K562 (cell line): ENCODE data around the gene WDR86. TPM values are rescaled to one million over a fixed set of nuclear protein-coding genes. Genes with fewer than 3 reads are reported as not detected.
A peak's percentile ranks its signal among the peaks of the same experiment; 100 is the strongest.

Experiments used
- ATAC-seq: fragments of 200-7000 bp; cut with Tn5 transposase; 3 replicates; pipeline ENCODE4 v1.9.1; 2020; ENCODE audit warnings: moderate library complexity
- BruUV-seq: library from RNA; stranded (reverse); fragments of 400-500 nt; replicated peaks from 2 replicates; lab custom pipeline; 2021; lab: Mats Ljungman, UMichigan
- CTCF ChIA-PET: fragments of 300-600 bp; formaldehyde crosslinking; extraction: SDS; loops from one replicate; lab custom pipeline; 2021; ENCODE audit warnings: low intra/inter-chr PET ratio; lab: Yijun Ruan, JAX
- POLR2A ChIA-PET: fragments of 300-600, 350-650 bp; sonication (Branson Sonifier 250); formaldehyde crosslinking; extraction: SDS; loops from one replicate; lab custom pipeline; 2021; ENCODE audit warnings: antibody characterized with exemption, inconsistent platforms; lab: Yijun Ruan, JAX
- DNase-seq, 4 experiments: peaks; one replicate each; pipeline versions ENCODE4 v3.0.0 to v3.0.0-alpha.2; 2011 to 2018; ENCODE audit warnings: low spot score in 3 of 4, mixed read lengths in 3 of 4; ENCODE audit errors: extremely low read depth in 1 of 4
- FAIRE-seq: peaks from 2 replicates; lab custom pipeline; 2011; peaks lifted over from hg19 to GRCh38; lab: Jason Lieb, UNC
- H2AFZ ChIP-seq: 2 replicates; pipeline ENCODE4 v1.6.0; 2011; ENCODE audit warnings: low read depth, low read length, control low read depth, inconsistent platforms
- H3K27ac ChIP-seq: fragments of 200-600 bp; 3 replicates; pipeline ENCODE4 v1.8.0; 2011; ENCODE audit warnings: low read depth, mild to moderate bottlenecking, control low read depth, inconsistent platforms, low read length, moderate library complexity, mixed read lengths; ENCODE audit errors: extremely low read depth
- H3K27me3 ChIP-seq, 2 experiments: fragments of 300-600 bp in 1 of 2; 2 replicates in 1 of 2; 3 replicates in 1 of 2; pipeline versions ENCODE4 v1.6.0 to v1.8.0; 2011; ENCODE audit warnings: inconsistent platforms in 2 of 2, low read length in 2 of 2, mild to moderate bottlenecking in 1 of 2, mixed read lengths in 1 of 2, moderate library complexity in 1 of 2; ENCODE audit not compliant: control insufficient read depth in 2 of 2, insufficient read depth in 2 of 2
- H3K36me3 ChIP-seq: fragments of 300-600 bp; 3 replicates; pipeline ENCODE4 v1.8.0; 2011; ENCODE audit warnings: mild to moderate bottlenecking, low read length, inconsistent platforms; ENCODE audit not compliant: control insufficient read depth, insufficient read depth
- H3K4me1 ChIP-seq, 2 experiments: fragments of 200-600 bp in 1 of 2; replicated peaks in 1 of 2; 2 replicates in 1 of 2; 3 replicates in 1 of 2; pipeline versions ENCODE4 v1.5.1 to v1.8.0; 2011; ENCODE audit warnings: inconsistent platforms in 2 of 2, low read length in 2 of 2, mild to moderate bottlenecking in 1 of 2, mixed read lengths in 1 of 2, moderate library complexity in 1 of 2; ENCODE audit not compliant: control insufficient read depth in 2 of 2, insufficient read depth in 2 of 2
- H3K4me2 ChIP-seq: 2 replicates; pipeline ENCODE4 v1.6.1; 2011; ENCODE audit warnings: low read length, control low read depth, inconsistent platforms, mixed read lengths; ENCODE audit not compliant: insufficient read depth
- H3K4me3 ChIP-seq: fragments of 200-600 bp; sonication (generic), shearing (Covaris generic); 2 replicates; pipeline ENCODE4 v1.5.1; 2016; ENCODE audit warnings: control low read depth, inconsistent platforms
- H3K79me2 ChIP-seq: fragments of 200-600 bp; 3 replicates; pipeline ENCODE4 v1.8.0; 2011; ENCODE audit warnings: low read length, inconsistent platforms; ENCODE audit not compliant: control insufficient read depth, insufficient read depth
- H3K9ac ChIP-seq, 2 experiments: 2 replicates each; pipeline versions ENCODE4 v1.6.0 to v1.6.1; 2011; ENCODE audit warnings: low read depth in 2 of 2, low read length in 2 of 2, control low read depth in 1 of 2, inconsistent platforms in 1 of 2, mild to moderate bottlenecking in 1 of 2, mixed read lengths in 1 of 2; ENCODE audit not compliant: insufficient read depth in 1 of 2
- H3K9me1 ChIP-seq: one replicate; pipeline ENCODE4 v1.6.0; 2011; ENCODE audit warnings: inconsistent platforms, mild to moderate bottlenecking, low read length, moderate library complexity; ENCODE audit not compliant: control insufficient read depth, insufficient read depth
- H3K9me3 ChIP-seq: replicated peaks from 2 replicates; pipeline ENCODE4 v1.5.1; 2011; ENCODE audit warnings: low read depth, low read length, inconsistent platforms; ENCODE audit not compliant: control insufficient read depth, insufficient read depth
- H4K20me1 ChIP-seq: replicated peaks from 2 replicates; pipeline ENCODE4 v1.6.1; 2011; ENCODE audit warnings: low read length, inconsistent platforms, mixed read lengths; ENCODE audit not compliant: control insufficient read depth, insufficient read depth
- CCNT2 ChIP-seq: IDR thresholded peaks from 2 replicates; pipeline ENCODE4 v1.6.1; 2011; ENCODE audit warnings: borderline replicate concordance, low read depth, mild to moderate bottlenecking, moderate library complexity, mixed read lengths, low read length; ENCODE audit not compliant: insufficient read length; ENCODE audit errors: extremely low read depth
- EHMT2 ChIP-seq: fragments of 450-650 bp; IDR thresholded peaks from 2 replicates; pipeline ENCODE4 v1.6.1; 2018; ENCODE audit warnings: antibody characterized with exemption
- MCM7 ChIP-seq, 2 experiments: fragments of 450-650 bp; IDR thresholded peaks; 2 replicates each; pipeline ENCODE4 v1.6.1; 2016 to 2018
- SAP30 ChIP-seq: fragments of 200-600 bp; sonication (generic); IDR thresholded peaks from 2 replicates; pipeline ENCODE4 v1.6.1; 2012; ENCODE audit warnings: borderline replicate concordance, low read depth, mild to moderate bottlenecking, moderate library complexity, low read length, control low read depth, inconsistent platforms; ENCODE audit not compliant: insufficient read depth, poor library complexity, severe bottlenecking
- ZBTB11 ChIP-seq, 3 experiments: fragments of 200-800 bp in 1 of 3; fragments of 250-450 bp in 1 of 3; fragments of 450-650 bp in 1 of 3; sonication (Bioruptor Pico) in 1 of 3; sonication (Bioruptor generic) in 1 of 3; formaldehyde crosslinking in 1 of 3; IDR thresholded peaks; 2 replicates each; pipeline versions ENCODE4 v1.6.1 to v1.8.0; 2016 to 2022; ENCODE audit warnings: mild to moderate bottlenecking in 2 of 3, missing genetic modification characterization in 2 of 3, missing compliant biosample characterization in 1 of 3, moderate library complexity in 1 of 3
- ZNF239 ChIP-seq: fragments of 250-450 bp; sonication (Bioruptor Pico); IDR thresholded peaks from 2 replicates; pipeline ENCODE4 v1.4.0; 2020; ENCODE audit warnings: mild to moderate bottlenecking
- WGBS: fragments of 100-300 bp; shearing (Covaris generic); methylation state at CpG from one replicate; pipeline ENCODE4 v1.1.6; 2016; ENCODE audit warnings: low coverage, mixed read lengths; ENCODE audit not compliant: insufficient coverage; ENCODE audit errors: missing lambda C conversion rate; 5-methylcytosine and 5-hydroxymethylcytosine counted together
- in situ Hi-C: fragments of 300-500 bp; cut with MboI; formaldehyde crosslinking; loops from 4 replicates; pipeline ENCODE4 v1.15.0; 2018; ENCODE audit warnings: inconsistent platforms, mixed read lengths
- intact Hi-C: fragments of 100-400 bp; cut with micrococcal nuclease; formaldehyde crosslinking; loops from 2 replicates; pipeline ENCODE4 v1.14.2; 2022
- polyA plus RNA-seq, 8 experiments: library from polyadenylated mRNA; depleted of rRNA in 4 of 8; stranded (reverse) in 5 of 8; unstranded in 3 of 8; fragments of >200 nt; fragmentation: Nextera tagmentation in 2 of 8; fragmentation: Illumina TruSeq in 1 of 8; extraction: Ambion mirVana in 2 of 8; extraction: Trizol in 1 of 8; gene quantifications; 2 replicates each; pipeline versions ENCODE4 v1.2.1 to v1.2.3, GENCODE V29; 2011 to 2014; ENCODE audit warnings: inconsistent platforms in 1 of 8, missing spikeins in 1 of 8
- total RNA-seq, 7 experiments: library from RNA; depleted of rRNA in 6 of 7; stranded (reverse); fragments of >200 nt in 6 of 7; fragmentation: Illumina TruSeq in 2 of 7; extraction: Trizol in 2 of 7; gene quantifications; 2 replicates each; pipeline versions ENCODE4 v1.2.1 to v1.2.3, GENCODE V29; 2011 to 2021; ENCODE audit warnings: low replicate concordance in 1 of 7

Gene WDR86
- total and polyA plus RNA-seq, 9 of the 15 experiments (the other 6 are each of a cell fraction or from before 2014, with no cell fraction given), result 0.24 TPM; not detected in 8

GRCh38 chr7:151452680-151453325 lies 43.0 kb upstream of the WDR86 start:
- peaks cover 6% of the 10 kb centered on the region; the same call in 1 of the 2 replicates for H4K20me1 ChIP-seq
- peaks cover 61 to 76% of the 10 kb centered on the region in 2 experiments for H3K27me3 ChIP-seq
- peak overlapping the region in 1 of 2 experiments; percentile 69; a peak in 2 of 4 replicates for H3K9ac ChIP-seq
- no peak overlapping the region for H3K27ac ChIP-seq
- H3K4me1 ChIP-seq, result peaks cover 0 to 27% of the 10 kb centered on the region in 2 experiments; a peak in 2 of 5 replicates
- H3K36me3 ChIP-seq, result no peaks in the 10 kb centered on the region
- ATAC-seq (no peak), FAIRE-seq (no peak), DNase-seq (no peak)
- intact Hi-C loops, result loop anchor here (5.0 kb wide), 1 partner anchor 304 kb away; no protein-coding TSS in a partner anchor
- H3K9me1 ChIP-seq, result no peaks in the 10 kb centered on the region
- TF ChIP-seq EHMT2 (no peak), ZBTB11 (CRISPR knock-in tag; IDR thresholded peaks at IDR 0.05) (no peak), MCM7 (IDR thresholded peaks at IDR 0.05) (no peak), CCNT2 (no peak), ZNF239 (CRISPR knock-in tag) (no peak), SAP30 (no peak)
- H3K9me3 ChIP-seq, result no peaks in the 10 kb centered on the region
- WGBS, result 10% methylated on average over 15 of the region's 15 CpGs
- in situ Hi-C loops, result no loop called here
- no peak overlapping the region for H3K4me3 ChIP-seq
- H2AFZ ChIP-seq, result no peak overlapping the region
- H3K4me2 ChIP-seq, result no peak overlapping the region
- H3K79me2 ChIP-seq, result no peaks in the 10 kb centered on the region
- POLR2A ChIA-PET, result interaction anchor here (0.6 to 1.6 kb wide), 2 partner anchors 53 to 299 kb away, joined by 3 read pairs; no protein-coding TSS in a partner anchor
- BruUV-seq, result no TSS peak
- CTCF ChIA-PET, result interaction anchor here (0.7 to 6.0 kb wide), 2 partner anchors 12 to 137 kb away, joined by 3 to 75 read pairs; no protein-coding TSS in a partner anchor
